Activated T-cell treated with anti-CD3 and anti-CD28 coated beads, Interleukin-2, amount 50 U/mL, for 4 hours (primary cell): ENCODE data around the gene PML. TPM values are rescaled to one million over a fixed set of nuclear protein-coding genes. Genes with fewer than 3 reads are reported as not detected.
"Not testable (repeated sequence)": the region's sequence is repeated elsewhere in the genome, so short reads cannot be mapped to it uniquely, and the experiment has no call there.

ENCODE experiments used
- ATAC-seq, 2 donors: fragments of 200-7000 bp; cut with Tn5 transposase; one replicate each; pipeline ENCODE4 v1.10.0; 2021
- DNase-seq: peaks from one replicate; pipeline ENCODE4 v3.0.0-alpha.2; 2020
- H3K27me3 Mint-ChIP-seq: one replicate; pipeline ENCODE4 v1.8.0; 2021; ENCODE audit warnings: low read depth, mixed read lengths
- H3K36me3 Mint-ChIP-seq: one replicate; pipeline ENCODE4 v1.8.0; 2022; ENCODE audit warnings: mixed read lengths; ENCODE audit not compliant: insufficient read depth
- H3K4me1 Mint-ChIP-seq: one replicate; pipeline ENCODE4 v1.8.0; 2021; ENCODE audit warnings: low read depth, mixed read lengths
- H3K4me3 Mint-ChIP-seq: one replicate; pipeline ENCODE4 v1.8.0; 2021; ENCODE audit warnings: mild to moderate bottlenecking, moderate library complexity, mixed read lengths
- H3K9me3 Mint-ChIP-seq: one replicate; pipeline ENCODE4 v1.8.0; 2021; ENCODE audit warnings: mixed read lengths
- total RNA-seq, 3 donors: library from RNA; stranded (reverse); gene quantifications; one replicate each; pipeline ENCODE4 v1.2.1, GENCODE V29; 2021

PML gene
- total RNA-seq, 3 donors from 2014 or later = 34.9 to 39.1 (median 34.9) TPM

DNA sequence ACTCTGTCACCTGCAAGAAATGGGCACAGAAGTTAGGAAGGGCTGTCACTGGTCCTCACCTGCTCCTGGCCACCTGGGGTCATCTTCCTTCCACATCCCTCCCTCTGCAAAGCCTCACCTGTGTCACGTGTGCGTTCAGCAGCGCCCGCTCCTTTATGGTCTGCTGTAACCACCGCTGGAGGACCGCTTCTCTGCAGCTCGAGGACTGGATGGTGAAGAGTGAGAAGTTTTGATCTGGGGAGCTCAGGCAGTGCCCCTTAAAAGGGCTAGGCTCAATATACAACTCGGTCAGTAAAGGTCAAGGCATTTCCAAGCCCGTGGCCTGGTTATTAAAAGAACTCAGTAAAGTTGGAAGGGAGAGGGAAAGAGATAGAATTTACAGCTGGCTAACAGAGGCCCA lies 81.3 kb downstream of the PML start:
- not testable (repeated sequence) for H3K9me3 Mint-ChIP-seq, ATAC-seq, H3K36me3 Mint-ChIP-seq, H3K4me1 Mint-ChIP-seq, H3K27me3 Mint-ChIP-seq, DNase-seq, H3K4me3 Mint-ChIP-seq

DNA sequence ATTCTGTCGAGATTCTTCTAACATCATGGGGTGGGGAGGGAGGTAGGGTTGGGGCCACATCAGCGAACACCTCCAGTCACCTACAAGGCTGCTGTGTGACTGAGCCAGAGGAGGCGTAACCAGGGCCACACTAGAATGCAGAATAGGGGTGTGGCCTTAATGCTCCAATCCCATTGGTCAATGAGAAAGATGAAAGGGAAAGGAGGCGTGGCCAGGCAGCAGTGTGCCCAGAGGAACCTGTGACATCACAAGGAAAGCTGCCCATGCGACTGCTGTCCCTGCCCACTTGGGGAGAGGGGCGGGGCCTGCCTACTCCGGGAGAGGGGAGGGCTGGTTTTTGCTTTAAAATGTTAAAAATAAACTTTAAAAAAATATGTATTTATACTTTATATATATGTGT lies 87.9 kb downstream of the PML start, which contains the start of gene GOLGA6A:
TSS of gene GOLGA6A (minus strand) at position 101 of the 400 bp plus-strand sequence. CDS start at position 60, 41 bp downstream.
- H3K27me3 Mint-ChIP-seq, H3K9me3 Mint-ChIP-seq, H3K4me3 Mint-ChIP-seq, DNase-seq, H3K36me3 Mint-ChIP-seq, ATAC-seq, H3K4me1 Mint-ChIP-seq: not testable (repeated sequence)

DNA sequence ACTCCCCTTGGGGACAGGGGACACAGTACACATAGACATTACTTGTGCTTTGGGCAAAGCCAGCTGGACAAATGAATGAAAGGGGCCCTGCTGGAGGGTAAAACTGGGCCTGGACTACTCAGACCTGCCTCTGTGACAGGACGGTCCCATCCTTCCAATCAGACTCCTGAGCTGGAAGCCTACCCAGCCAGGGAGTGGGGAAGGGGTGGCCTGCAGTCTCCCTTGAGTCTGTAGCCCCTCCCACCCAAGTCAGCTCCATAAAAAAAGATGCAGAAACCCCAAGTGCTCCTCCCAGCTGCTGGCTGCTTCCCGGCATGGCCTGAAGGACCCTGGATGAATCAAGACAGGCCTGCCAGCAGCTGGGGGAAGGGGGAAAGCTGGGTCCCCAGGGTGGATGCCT lies 100.1 kb downstream of the PML start:
- DNase-seq, H3K4me1 Mint-ChIP-seq: not testable (repeated sequence)

DNA sequence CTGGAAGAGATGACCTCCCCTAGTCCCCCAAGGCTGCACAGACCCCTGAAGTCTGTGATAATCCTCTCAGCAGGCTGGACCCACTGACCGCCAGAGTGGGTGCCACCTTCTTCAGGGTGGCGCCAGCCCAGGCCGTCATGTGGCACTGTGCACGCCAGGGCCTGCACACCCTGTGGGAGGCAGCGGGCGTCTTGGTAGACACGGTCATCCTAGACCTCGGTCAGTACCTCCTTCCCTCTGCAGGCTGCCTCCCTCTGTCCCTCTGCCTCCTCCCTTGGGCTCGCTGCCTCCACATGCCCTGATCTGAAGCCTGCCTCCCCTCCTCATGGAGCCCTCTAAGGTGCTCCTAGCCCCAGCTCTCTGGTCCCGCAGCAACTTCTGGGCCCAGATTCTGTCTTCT lies 101.1 kb downstream of the PML start:
- H3K4me1 Mint-ChIP-seq, ATAC-seq, H3K27me3 Mint-ChIP-seq, DNase-seq, H3K4me3 Mint-ChIP-seq, H3K36me3 Mint-ChIP-seq, H3K9me3 Mint-ChIP-seq: not testable (repeated sequence)

More for the DNA sequence above, 100.1 kb downstream of the PML start:
- not testable (repeated sequence) for ATAC-seq, H3K27me3 Mint-ChIP-seq, H3K36me3 Mint-ChIP-seq, H3K4me3 Mint-ChIP-seq, H3K9me3 Mint-ChIP-seq

DNA sequence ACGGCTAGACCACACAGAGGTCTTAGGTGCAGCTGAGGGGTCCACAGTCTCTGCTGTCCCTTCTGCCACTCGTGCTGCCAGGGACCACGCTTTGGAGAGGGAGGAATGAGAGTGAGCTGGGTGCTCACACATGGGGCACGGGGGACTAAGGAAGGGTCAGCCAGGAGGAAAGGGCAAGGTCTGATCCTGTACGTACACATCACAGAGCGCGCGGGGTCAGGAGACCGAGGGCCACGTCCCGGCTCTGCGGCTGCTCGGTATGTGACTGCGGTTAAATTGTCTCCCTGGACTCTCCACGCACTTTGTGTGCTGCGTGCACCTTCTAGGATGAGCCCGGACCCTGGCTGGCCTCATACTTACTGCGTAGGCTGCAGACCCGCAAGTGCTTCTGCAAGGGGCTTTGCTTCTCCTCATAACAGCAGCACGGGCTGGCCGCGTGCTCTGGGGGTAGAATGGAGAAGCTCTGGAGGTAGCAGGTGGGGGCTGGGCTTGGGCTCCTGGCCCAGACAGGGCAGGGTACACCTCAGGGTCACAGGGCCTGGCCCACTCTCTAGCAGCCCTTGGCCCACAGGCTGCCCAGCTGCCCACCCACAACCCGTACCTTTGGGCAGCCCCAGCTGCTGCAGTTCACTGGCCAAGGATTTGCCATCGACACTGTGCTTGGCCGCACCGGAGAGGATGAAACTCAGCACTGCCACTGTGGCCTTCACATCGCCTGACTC lies 102.4 kb downstream of the PML start:
- H3K36me3 Mint-ChIP-seq = not testable (repeated sequence)

More for the DNA sequence above, 102.4 kb downstream of the PML start:
- not testable (repeated sequence) for ATAC-seq, DNase-seq, H3K4me1 Mint-ChIP-seq, H3K27me3 Mint-ChIP-seq, H3K4me3 Mint-ChIP-seq, H3K9me3 Mint-ChIP-seq

Other genes starting within 250 kb of the PML start
- not detected for gene INSYN1, start 241.4 kb upstream of the PML start, total RNA-seq
- not detected for gene TBC1D21, start 121.2 kb upstream of the PML start, total RNA-seq
- 1 to 10 TPM in 1 of 3 donors, under 1 TPM in 2; 0.65 to 1.2 (median 0.81) TPM for gene LOXL1, start 68.3 kb upstream of the PML start, total RNA-seq
- gene STOML1, start 2.4 kb upstream of the PML start, total RNA-seq = 10 to 100 TPM; 14.6 to 17.9 (median 16.4) TPM
- not detected for gene GOLGA6A, start 87.8 kb downstream of the PML start, total RNA-seq
- not detected for gene ISLR2, start 135.9 kb downstream of the PML start, total RNA-seq
- gene ISLR, start 179.0 kb downstream of the PML start, total RNA-seq = under 1 TPM in 1 of 3 donors, not detected in 2; 0.26 TPM
- gene STRA6, start 208.1 kb downstream of the PML start, total RNA-seq = not detected
- not detected for gene CCDC33, start 241.6 kb downstream of the PML start, total RNA-seq